CD14-positive monocyte (primary cell): ENCODE results near the gene QSOX1. TPM values are rescaled to one million over a fixed set of nuclear protein-coding genes. Genes with fewer than 3 reads are reported as not detected.

Experiments
- DNase-seq, 3 donors: peaks; one replicate each; pipeline ENCODE4 v3.0.0-alpha.2; 2011 to 2022
- H2AFZ ChIP-seq: 2 replicates; pipeline ENCODE4 v1.6.0; 2012; ENCODE audit warnings: mild to moderate bottlenecking, low read depth, low read length, inconsistent platforms; ENCODE audit not compliant: insufficient read depth, poor library complexity, severe bottlenecking
- H3K27ac ChIP-seq, 2 donors: 1 replicate in 1 of 2; 2 replicates in 1 of 2; pipeline ENCODE4 v1.5.1; 2012 to 2013; ENCODE audit warnings: low read length in 2 of 2, control low read depth in 1 of 2, inconsistent platforms in 1 of 2, low read depth in 1 of 2, mild to moderate bottlenecking in 1 of 2
- H3K27me3 ChIP-seq, 2 donors: one replicate each; pipeline versions ENCODE4 v1.6.0 to v1.6.1; 2011 to 2013; ENCODE audit warnings: low read length in 2 of 2; ENCODE audit not compliant: control insufficient read depth in 2 of 2, insufficient read depth in 2 of 2
- H3K36me3 ChIP-seq, 2 donors: replicated peaks in 1 of 2; 1 replicate in 1 of 2; 2 replicates in 1 of 2; pipeline versions ENCODE4 v1.5.1 to v1.6.1; 2012 to 2013; ENCODE audit warnings: low read length in 2 of 2, control low read depth in 1 of 2, inconsistent platforms in 1 of 2, mild to moderate bottlenecking in 1 of 2; ENCODE audit not compliant: insufficient read depth in 2 of 2, control insufficient read depth in 1 of 2
- H3K4me1 ChIP-seq, 2 donors: 1 replicate in 1 of 2; 2 replicates in 1 of 2; pipeline versions ENCODE4 v1.5.1 to v1.6.1; 2012 to 2013; ENCODE audit warnings: low read length in 2 of 2, control low read depth in 1 of 2, inconsistent platforms in 1 of 2, mild to moderate bottlenecking in 1 of 2, moderate library complexity in 1 of 2; ENCODE audit not compliant: insufficient read depth in 2 of 2, control insufficient read depth in 1 of 2
- H3K4me2 ChIP-seq: replicated peaks from 2 replicates; pipeline ENCODE3; 2012; ENCODE audit warnings: low read length, moderate library complexity, mild to moderate bottlenecking; ENCODE audit not compliant: poor library complexity, severe bottlenecking; ENCODE audit errors: extremely low read depth
- H3K4me3 ChIP-seq, 3 experiments: fragments of 200-600 bp in 1 of 3; sonication (generic) in 1 of 3; replicated peaks in 1 of 3; 1 replicate in 2 of 3; 2 replicates in 1 of 3; pipeline ENCODE4 v1.5.1; 2011 to 2013; ENCODE audit warnings: low read length in 3 of 3, mild to moderate bottlenecking in 3 of 3, control low read depth in 2 of 3, low read depth in 2 of 3, inconsistent platforms in 1 of 3, moderate library complexity in 1 of 3
- H3K79me2 ChIP-seq: 2 replicates; pipeline ENCODE4 v1.6.0; 2012; ENCODE audit warnings: mild to moderate bottlenecking, control low read depth, inconsistent platforms, low read length, moderate library complexity; ENCODE audit not compliant: insufficient read depth
- H3K9ac ChIP-seq: 2 replicates; pipeline ENCODE4 v1.6.0; 2017; ENCODE audit warnings: low read length, mild to moderate bottlenecking; ENCODE audit not compliant: insufficient read depth, poor library complexity, severe bottlenecking
- H3K9me3 ChIP-seq, 2 donors: replicated peaks in 1 of 2; 1 replicate in 1 of 2; 2 replicates in 1 of 2; pipeline versions ENCODE4 v1.5.1 to v1.6.1; 2012 to 2013; ENCODE audit warnings: low read length in 2 of 2, control low read depth in 1 of 2; ENCODE audit not compliant: control insufficient read depth in 1 of 2, insufficient read depth in 1 of 2
- H4K20me1 ChIP-seq: 2 replicates; pipeline ENCODE4 v1.6.0; 2012; ENCODE audit warnings: mild to moderate bottlenecking, low read length, control low read depth, moderate library complexity; ENCODE audit not compliant: insufficient read depth
- H3K27ac Mint-ChIP-seq, 7 donors: one replicate each; pipeline ENCODE4 v1.8.0; 2020; ENCODE audit warnings: mild to moderate bottlenecking in 7 of 7, mixed read lengths in 7 of 7, moderate library complexity in 6 of 7, inconsistent platforms in 2 of 7
- H3K27me3 Mint-ChIP-seq, 3 donors: one replicate each; pipeline ENCODE4 v1.8.0; 2021 to 2022; ENCODE audit warnings: low read depth in 3 of 3, mild to moderate bottlenecking in 3 of 3, mixed read lengths in 3 of 3, moderate library complexity in 3 of 3, inconsistent platforms in 1 of 3
- H3K36me3 Mint-ChIP-seq, 2 donors: one replicate each; pipeline ENCODE4 v1.8.0; 2020; ENCODE audit warnings: mixed read lengths in 2 of 2, inconsistent platforms in 1 of 2, mild to moderate bottlenecking in 1 of 2
- H3K4me1 Mint-ChIP-seq: one replicate; pipeline ENCODE4 v1.8.0; 2020; ENCODE audit warnings: mild to moderate bottlenecking, mixed read lengths
- H3K4me3 Mint-ChIP-seq, 2 donors: one replicate each; pipeline ENCODE4 v1.8.0; 2020; ENCODE audit warnings: mild to moderate bottlenecking in 2 of 2, mixed read lengths in 2 of 2, moderate library complexity in 1 of 2
- H3K9me3 Mint-ChIP-seq, 7 donors: one replicate each; pipeline ENCODE4 v1.8.0; 2020 to 2022; ENCODE audit warnings: mixed read lengths in 7 of 7, mild to moderate bottlenecking in 6 of 7, moderate library complexity in 6 of 7, inconsistent platforms in 2 of 7
- WGBS: methylation state at CpG from one replicate; pipeline ENCODE4 v1.1.5; 2013; ENCODE audit warnings: missing lambda C conversion rate; ENCODE audit not compliant: insufficient coverage; 5-methylcytosine and 5-hydroxymethylcytosine counted together
- intact Hi-C, 2 donors: fragments of 100-400 bp; cut with micrococcal nuclease; formaldehyde crosslinking; loops; one replicate each; pipeline versions ENCODE4 v1.15.0 to v1.15.1; 2023
- polyA plus RNA-seq, 3 donors: library from polyadenylated mRNA; depleted of rRNA in 1 of 3; unstranded in 2 of 3; stranded (reverse) in 1 of 3; fragments of 300-500 nt in 2 of 3; fragments of >200 nt in 1 of 3; fragmentation: Illumina TruSeq in 2 of 3; gene quantifications; 1 replicate in 2 of 3; 2 replicates in 1 of 3; pipeline ENCODE4 v1.2.3, GENCODE V29; 2012 to 2021
- TF ChIP-seq, protein P1 (sequence below): fragments of 200-600 bp; IDR thresholded peaks from one replicate; pipeline ENCODE4 v1.8.0; 2022; ENCODE audit warnings: antibody characterized with exemption, mild to moderate bottlenecking

Gene QSOX1
- polyA plus RNA-seq, 3 donors: 34.5 to 86.5 (median 35.8) TPM

DNA sequence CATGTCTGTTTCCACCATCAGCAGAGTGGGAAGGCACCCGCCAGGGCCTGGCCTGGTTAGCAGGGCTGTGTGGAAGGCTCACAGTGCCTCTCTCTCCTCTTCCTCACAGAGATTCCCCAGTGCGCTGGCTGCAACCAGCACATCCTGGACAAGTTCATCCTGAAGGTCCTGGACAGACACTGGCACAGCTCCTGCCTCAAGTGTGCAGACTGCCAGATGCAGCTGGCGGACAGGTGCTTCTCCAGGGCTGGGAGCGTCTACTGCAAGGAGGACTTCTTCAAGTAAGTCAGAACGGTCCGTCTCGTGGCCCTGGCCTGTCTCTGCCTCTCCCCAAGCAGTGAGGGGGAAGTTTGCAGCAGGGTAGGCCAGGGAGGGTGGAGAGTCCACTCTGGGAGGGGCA lies 93.5 kb downstream of the QSOX1 start:
- WGBS: 93% methylated on average over 7 of the region's 7 CpGs
- H3K4me2 ChIP-seq: no peak overlapping the region
- no peaks in the 10 kb centered on the region for H3K79me2 ChIP-seq
- H3K27ac Mint-ChIP-seq: no peak overlapping the region
- no peaks in the 10 kb centered on the region for H3K36me3 ChIP-seq
- no peak overlapping the region for H2AFZ ChIP-seq
- H3K36me3 Mint-ChIP-seq: no peaks in the 10 kb centered on the region
- peaks cover 5% of the 10 kb centered on the region in 2 donors for H3K27me3 ChIP-seq
- no peak overlapping the region for H3K9ac ChIP-seq
- no peaks in the 10 kb centered on the region for H3K9me3 Mint-ChIP-seq
- peaks cover 14 to 18% of the 10 kb centered on the region in 2 donors for H3K4me1 ChIP-seq
- intact Hi-C loops: no loop called here
- H3K4me3 ChIP-seq: no peak overlapping the region
- peaks cover 18% of the 10 kb centered on the region for H3K4me1 Mint-ChIP-seq
- no peaks in the 10 kb centered on the region for H4K20me1 ChIP-seq
- no peak overlapping the region for H3K4me3 Mint-ChIP-seq
- no peaks in the 10 kb centered on the region for H3K9me3 ChIP-seq
- TF ChIP-seq, protein P1, sequence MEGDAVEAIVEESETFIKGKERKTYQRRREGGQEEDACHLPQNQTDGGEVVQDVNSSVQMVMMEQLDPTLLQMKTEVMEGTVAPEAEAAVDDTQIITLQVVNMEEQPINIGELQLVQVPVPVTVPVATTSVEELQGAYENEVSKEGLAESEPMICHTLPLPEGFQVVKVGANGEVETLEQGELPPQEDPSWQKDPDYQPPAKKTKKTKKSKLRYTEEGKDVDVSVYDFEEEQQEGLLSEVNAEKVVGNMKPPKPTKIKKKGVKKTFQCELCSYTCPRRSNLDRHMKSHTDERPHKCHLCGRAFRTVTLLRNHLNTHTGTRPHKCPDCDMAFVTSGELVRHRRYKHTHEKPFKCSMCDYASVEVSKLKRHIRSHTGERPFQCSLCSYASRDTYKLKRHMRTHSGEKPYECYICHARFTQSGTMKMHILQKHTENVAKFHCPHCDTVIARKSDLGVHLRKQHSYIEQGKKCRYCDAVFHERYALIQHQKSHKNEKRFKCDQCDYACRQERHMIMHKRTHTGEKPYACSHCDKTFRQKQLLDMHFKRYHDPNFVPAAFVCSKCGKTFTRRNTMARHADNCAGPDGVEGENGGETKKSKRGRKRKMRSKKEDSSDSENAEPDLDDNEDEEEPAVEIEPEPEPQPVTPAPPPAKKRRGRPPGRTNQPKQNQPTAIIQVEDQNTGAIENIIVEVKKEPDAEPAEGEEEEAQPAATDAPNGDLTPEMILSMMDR: no peak
- DNase-seq: no peak
- no peak overlapping the region for H3K27ac ChIP-seq
- peaks cover 10 to 17% (median 16%) of the 10 kb centered on the region in 3 donors for H3K27me3 Mint-ChIP-seq

DNA sequence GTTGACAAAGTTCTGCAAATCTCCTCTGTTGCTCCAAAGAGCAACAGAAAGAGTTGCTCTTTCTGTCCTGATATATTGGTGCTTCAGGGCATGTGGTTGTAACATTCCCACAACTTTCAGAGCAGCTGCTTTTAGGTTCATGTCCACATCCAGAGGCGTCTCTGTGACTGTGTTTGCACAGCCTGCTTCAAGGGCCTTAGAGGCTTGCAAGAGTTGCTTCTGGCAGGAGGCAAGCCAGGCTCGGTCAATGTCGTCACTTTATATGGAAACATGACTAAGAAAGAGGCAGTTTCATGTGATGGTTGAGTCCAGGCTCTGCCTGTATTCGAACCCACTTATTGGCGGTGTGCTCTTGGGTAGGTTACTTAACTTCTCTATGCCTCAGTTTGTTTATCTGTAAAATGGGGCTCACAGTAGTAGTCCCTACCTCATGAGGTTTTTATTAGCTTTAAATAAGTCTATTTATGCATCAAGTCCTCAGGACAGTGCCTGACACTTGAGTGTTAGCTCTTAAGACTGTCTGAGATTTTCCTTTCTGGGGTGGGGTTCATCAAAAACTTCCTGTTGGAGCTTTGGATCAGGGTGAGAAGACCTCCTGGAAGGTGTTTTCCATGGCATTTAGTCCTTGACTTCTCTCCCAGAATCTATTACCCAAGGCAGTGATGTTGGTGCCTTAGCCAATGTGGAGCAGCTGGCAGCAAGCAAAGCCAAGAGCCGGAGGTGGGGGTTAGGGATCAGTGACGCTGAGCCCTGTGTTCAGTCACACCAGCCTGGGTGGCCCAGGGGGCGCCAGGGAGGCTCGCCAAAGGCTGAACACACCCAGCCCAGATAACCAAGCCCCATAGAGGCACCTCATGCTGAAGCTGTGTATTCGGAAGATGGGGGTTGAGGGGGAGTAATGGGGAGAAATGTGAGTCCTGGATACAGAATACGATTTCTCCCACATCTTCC lies 94.3 kb downstream of the QSOX1 start:
- Histone ChIP-seq H4K20me1 (no peaks in the 10 kb centered on the region), H2AFZ (no peak overlapping the region), H3K79me2 (no peaks in the 10 kb centered on the region), H3K36me3 (no peaks in the 10 kb centered on the region), H3K9ac (no peak overlapping the region), H3K27me3 (no peaks in the 10 kb centered on the region), H3K9me3 (no peaks in the 10 kb centered on the region), H3K4me2 (no peak overlapping the region), H3K4me3 (no peak overlapping the region), H3K4me1 (peaks cover 14 to 20% of the 10 kb centered on the region in 2 donors), H3K27ac (no peak overlapping the region)
- no peaks in the 10 kb centered on the region for H3K36me3 Mint-ChIP-seq
- H3K4me1 Mint-ChIP-seq: peaks cover 18% of the 10 kb centered on the region
- no peak overlapping the region for H3K4me3 Mint-ChIP-seq
- no peak for DNase-seq
- TF ChIP-seq, protein P1: no peak
- H3K27ac Mint-ChIP-seq: peak overlapping the region in 1 of 7 donors; percentile 42
- H3K9me3 Mint-ChIP-seq: no peaks in the 10 kb centered on the region
- intact Hi-C loops: no loop called here
- WGBS: 80% methylated on average over 2 of the region's 11 CpGs
- H3K27me3 Mint-ChIP-seq: peaks cover 4 to 14% (median 13%) of the 10 kb centered on the region in 3 donors
